A549 (cell line): ENCODE data around the gene ANKRD33B. TPM values are rescaled to one million over a fixed set of nuclear protein-coding genes. Genes with fewer than 3 reads are reported as not detected.

Experiments
- ATAC-seq, 2 experiments: fragments of 200-7000 bp in 1 of 2; fragments of >200 bp in 1 of 2; cut with Nextera tagmentation in 1 of 2; cut with Tn5 transposase in 1 of 2; 3 replicates each; pipeline versions ENCODE4 v1.8.0 to v1.9.1; 2018 to 2020; ENCODE audit warnings: mild to moderate bottlenecking in 1 of 2, moderate library complexity in 1 of 2
- CTCF ChIA-PET: fragments of 300-600 bp; sonication (Branson Sonifier 250); formaldehyde crosslinking; extraction: SDS; loops from one replicate; lab custom pipeline; 2021; ENCODE audit warnings: antibody characterized with exemption, inconsistent platforms; lab: Yijun Ruan, JAX
- POLR2A ChIA-PET: fragments of 350-600 bp; formaldehyde crosslinking; extraction: SDS; loops from one replicate; lab custom pipeline; 2021; ENCODE audit warnings: antibody characterized with exemption, inconsistent platforms; lab: Yijun Ruan, JAX
- DNase-seq, 2 experiments: peaks; one replicate each; pipeline versions ENCODE4 v3.0.0 to v3.0.0-alpha.2; 2011 to 2016; ENCODE audit warnings: low read depth in 1 of 2, low spot score in 1 of 2
- FAIRE-seq: peaks from 2 replicates; lab custom pipeline; 2011; peaks lifted over from hg19 to GRCh38; lab: Jason Lieb, UNC
- H3K27ac ChIP-seq, 2 experiments: fragments of >200 bp; sonication (Bioruptor Twin); formaldehyde crosslinking; 3 replicates each; pipeline ENCODE4 v1.5.1; 2016 to 2017
- H3K4me1 ChIP-seq: fragments of >200 bp; sonication (Bioruptor Twin); formaldehyde crosslinking; 3 replicates; pipeline ENCODE4 v1.6.1; 2016
- H3K4me2 ChIP-seq: fragments of >200 bp; sonication (Bioruptor Twin); formaldehyde crosslinking; 3 replicates; pipeline ENCODE4 v1.6.1; 2016
- H3K4me3 ChIP-seq: fragments of >200 bp; sonication (Bioruptor Twin); formaldehyde crosslinking; 3 replicates; pipeline ENCODE4 v1.5.1; 2016
- H3K9me3 ChIP-seq: fragments of >200 bp; sonication (Bioruptor Twin); formaldehyde crosslinking; 3 replicates; pipeline ENCODE4 v1.6.1; 2016
- ESRRA ChIP-seq: fragments of 150-350 bp; IDR thresholded peaks from 2 replicates; pipeline ENCODE4 v1.6.1; 2014; ENCODE audit warnings: mild to moderate bottlenecking, low read length, borderline replicate concordance
- FOSL2 ChIP-seq, 2 experiments: fragments of 450-650 bp in 1 of 2; fragments of >200 bp in 1 of 2; sonication (Bioruptor Twin) in 1 of 2; formaldehyde crosslinking; IDR thresholded peaks; 2 replicates each; pipeline versions ENCODE4 v1.5.0 to v1.6.1; 2016 to 2020; ENCODE audit warnings: mild to moderate bottlenecking in 1 of 2, moderate library complexity in 1 of 2
- FOXS1 ChIP-seq: fragments of 250-450 bp; sonication (Bioruptor Pico); IDR thresholded peaks from 2 replicates; pipeline ENCODE4 v1.5.0; 2020; ENCODE audit warnings: mild to moderate bottlenecking, moderate library complexity
- GATA3 ChIP-seq: IDR thresholded peaks from 2 replicates; pipeline ENCODE4 v1.6.1; 2012; ENCODE audit warnings: borderline replicate concordance
- HDAC2 ChIP-seq: fragments of 200-600 bp; sonication (generic); IDR thresholded peaks from 2 replicates; pipeline ENCODE4 v1.6.1; 2016
- HOXA7 ChIP-seq: fragments of 250-450 bp; sonication (Bioruptor Pico); IDR thresholded peaks from 2 replicates; pipeline ENCODE4 v1.5.0; 2020; ENCODE audit warnings: mild to moderate bottlenecking, moderate library complexity
- HOXB13 ChIP-seq: fragments of 250-450 bp; sonication (Bioruptor Pico); IDR thresholded peaks from 2 replicates; pipeline ENCODE4 v1.5.0; 2020; ENCODE audit warnings: low read depth, mild to moderate bottlenecking, moderate library complexity
- HOXB5 ChIP-seq: fragments of 250-450 bp; sonication (Bioruptor Pico); IDR thresholded peaks from 2 replicates; pipeline ENCODE4 v1.5.0; 2020; ENCODE audit warnings: mild to moderate bottlenecking, moderate library complexity
- JUNB ChIP-seq: fragments of >200 bp; sonication (Bioruptor Twin); formaldehyde crosslinking; IDR thresholded peaks from 2 replicates; pipeline ENCODE4 v1.6.1; 2016
- KDM1A ChIP-seq: fragments of 200-600 bp; sonication (generic); IDR thresholded peaks from 2 replicates; pipeline ENCODE4 v1.6.1; 2016; ENCODE audit warnings: low read depth, mild to moderate bottlenecking
- MAFK ChIP-seq: fragments of 450-650 bp; IDR thresholded peaks from 2 replicates; pipeline ENCODE4 v1.6.1; 2014; ENCODE audit not compliant: partially characterized antibody
- RARB ChIP-seq: fragments of 250-450 bp; sonication (Bioruptor Pico); IDR thresholded peaks from 2 replicates; pipeline ENCODE4 v1.8.0; 2021; ENCODE audit warnings: mild to moderate bottlenecking, moderate library complexity
- TFCP2L1 ChIP-seq: fragments of 250-450 bp; sonication (Bioruptor Pico); IDR thresholded peaks from 2 replicates; pipeline ENCODE4 v1.5.0; 2021; ENCODE audit warnings: mild to moderate bottlenecking
- ZC3H11A ChIP-seq: fragments of 450-650 bp; IDR thresholded peaks from 2 replicates; pipeline ENCODE4 v1.6.1; 2014; ENCODE audit warnings: antibody characterized with exemption, mild to moderate bottlenecking
- ZFP36 ChIP-seq: fragments of 450-650 bp; IDR thresholded peaks from 2 replicates; pipeline ENCODE4 v1.6.1; 2014; ENCODE audit warnings: borderline replicate concordance; ENCODE audit not compliant: partially characterized antibody
- ZSCAN20 ChIP-seq: fragments of 250-450 bp; sonication (Bioruptor Pico); IDR thresholded peaks from 2 replicates; pipeline ENCODE4 v1.8.0; 2022; ENCODE audit warnings: mild to moderate bottlenecking, moderate library complexity
- WGBS: methylation state at CpG from one replicate; pipeline ENCODE4 v1.1.6; 2017; ENCODE audit errors: missing lambda C conversion rate; 5-methylcytosine and 5-hydroxymethylcytosine counted together
- polyA plus RNA-seq, 4 experiments: library from polyadenylated mRNA; depleted of rRNA in 3 of 4; stranded (reverse); fragments of >200 nt; fragmentation: RNase III in 1 of 4; extraction: RNeasy Plus Mini Kit Qiagen cat#74134 plus additional on column Dnase treatment in 1 of 4; gene quantifications; 2 replicates in 3 of 4; 3 replicates in 1 of 4; pipeline ENCODE4 v1.2.3, GENCODE V29; 2011 to 2017
- TF ChIP-seq, protein P1 (sequence below): fragments of 150-350 bp; IDR thresholded peaks from 2 replicates; pipeline ENCODE4 v1.6.1; 2014; ENCODE audit warnings: low read depth, mild to moderate bottlenecking, low read length
- TF ChIP-seq, protein P2 (sequence below): fragments of 200-600 bp; sonication (generic); IDR thresholded peaks from 2 replicates; pipeline ENCODE4 v1.6.1; 2016; ENCODE audit warnings: antibody characterized with exemption, mild to moderate bottlenecking, moderate library complexity
- TF ChIP-seq, protein P3 (sequence below): IDR thresholded peaks from 2 replicates; pipeline ENCODE4 v1.6.1; 2012
- TF ChIP-seq, protein P4 (sequence below): fragments of >200 bp; sonication (Bioruptor Twin); formaldehyde crosslinking; IDR thresholded peaks from 3 replicates; pipeline ENCODE4 v1.5.1; 2016
- TF ChIP-seq, protein P5 (sequence below): fragments of 250-450 bp; sonication (Bioruptor Pico); IDR thresholded peaks from 2 replicates; pipeline ENCODE4 v1.5.0; 2020; ENCODE audit warnings: low read depth, mild to moderate bottlenecking, moderate library complexity

ANKRD33B gene
- polyA plus RNA-seq, 2 of the 4 experiments (the other 2 are of a cell fraction) = 4.0 to 6.9 TPM

DNA sequence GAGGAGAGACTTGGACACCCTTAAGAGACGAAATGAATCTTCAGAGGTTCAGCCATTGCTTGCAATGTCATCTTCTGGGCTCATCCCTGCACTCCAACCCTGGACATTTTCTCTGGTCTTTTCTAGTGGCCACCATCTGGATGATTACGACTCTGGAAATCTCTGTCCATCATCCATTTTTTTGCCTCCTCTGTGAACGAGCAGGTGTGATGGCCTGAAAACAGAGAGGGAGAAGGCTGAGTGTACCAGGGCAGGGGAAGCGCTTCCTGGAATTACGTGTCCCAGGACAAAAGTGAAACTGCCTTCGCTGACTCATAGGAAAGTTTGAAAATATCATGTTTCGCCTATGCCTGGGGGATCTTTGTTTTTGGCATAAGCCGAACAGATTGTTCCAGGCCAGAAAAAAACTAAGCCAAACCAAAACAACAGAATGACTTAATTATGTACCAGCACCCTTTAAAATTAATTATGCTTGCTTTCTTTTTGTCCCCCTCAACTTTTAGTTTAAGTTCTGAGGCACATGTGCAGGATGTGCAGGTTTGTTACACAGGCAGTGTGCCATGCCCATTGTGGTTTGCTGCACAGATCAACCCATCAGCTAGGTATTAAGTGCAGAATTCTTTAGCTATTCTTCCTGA, 31.9 kb downstream of the ANKRD33B start:
- peaks cover 66% of the 10 kb centered on the region for H3K4me1 ChIP-seq
- CTCF ChIA-PET = interaction anchor here (1.2 to 2.3 kb wide), 2 partner anchors 32 to 143 kb away, joined by 3 to 7 read pairs; no protein-coding TSS in a partner anchor

DNA sequence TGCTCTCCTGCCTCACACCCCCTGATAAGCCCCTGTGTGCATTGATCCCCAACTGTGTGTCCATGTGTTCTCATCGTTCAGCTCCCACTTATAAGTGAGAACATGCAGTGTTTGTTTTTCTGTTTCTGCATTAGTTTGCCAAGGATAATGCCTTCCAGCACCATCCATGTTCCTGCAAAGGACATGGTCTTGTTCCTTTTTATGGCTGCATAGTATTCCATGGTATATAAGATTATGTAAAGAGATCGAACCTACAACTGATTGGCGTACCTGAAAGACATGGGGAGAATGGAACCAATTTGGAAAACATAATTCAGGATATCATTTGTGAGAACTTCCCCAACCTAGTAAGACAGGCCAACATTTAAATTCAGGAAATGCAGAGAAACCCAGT, 32.4 kb downstream of the ANKRD33B start:
- ChIA-PET POLR2A (no interaction called here), CTCF (interaction anchor here (1.2 kb wide), 1 partner anchor 31 kb away, joined by 3 read pairs; no protein-coding TSS in a partner anchor)
- DNase-seq (no peak), FAIRE-seq (no peak), ATAC-seq (no peak)
- Histone ChIP-seq H3K4me2 (peak overlapping the region; percentile 98), H3K9me3 (no peaks in the 10 kb centered on the region), H3K4me3 (peak overlapping the region; percentile 19; the same call in 1 of the 3 replicates), H3K27ac (peak overlapping the region; percentile 84 to 86), H3K4me1 (peaks cover 66% of the 10 kb centered on the region)
- TF ChIP-seq, protein P1, sequence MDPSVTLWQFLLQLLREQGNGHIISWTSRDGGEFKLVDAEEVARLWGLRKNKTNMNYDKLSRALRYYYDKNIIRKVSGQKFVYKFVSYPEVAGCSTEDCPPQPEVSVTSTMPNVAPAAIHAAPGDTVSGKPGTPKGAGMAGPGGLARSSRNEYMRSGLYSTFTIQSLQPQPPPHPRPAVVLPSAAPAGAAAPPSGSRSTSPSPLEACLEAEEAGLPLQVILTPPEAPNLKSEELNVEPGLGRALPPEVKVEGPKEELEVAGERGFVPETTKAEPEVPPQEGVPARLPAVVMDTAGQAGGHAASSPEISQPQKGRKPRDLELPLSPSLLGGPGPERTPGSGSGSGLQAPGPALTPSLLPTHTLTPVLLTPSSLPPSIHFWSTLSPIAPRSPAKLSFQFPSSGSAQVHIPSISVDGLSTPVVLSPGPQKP = no peak
- TF ChIP-seq ZC3H11A (no peak), FOSL2 (IDR thresholded peaks at IDR 0.05) (no peak), FOSL2 (CRISPR knock-in tag; IDR thresholded peaks at IDR 0.05) (no peak), KDM1A (peak; percentile 89), HDAC2 (peak; percentile 85)
- TF ChIP-seq, protein P2, sequence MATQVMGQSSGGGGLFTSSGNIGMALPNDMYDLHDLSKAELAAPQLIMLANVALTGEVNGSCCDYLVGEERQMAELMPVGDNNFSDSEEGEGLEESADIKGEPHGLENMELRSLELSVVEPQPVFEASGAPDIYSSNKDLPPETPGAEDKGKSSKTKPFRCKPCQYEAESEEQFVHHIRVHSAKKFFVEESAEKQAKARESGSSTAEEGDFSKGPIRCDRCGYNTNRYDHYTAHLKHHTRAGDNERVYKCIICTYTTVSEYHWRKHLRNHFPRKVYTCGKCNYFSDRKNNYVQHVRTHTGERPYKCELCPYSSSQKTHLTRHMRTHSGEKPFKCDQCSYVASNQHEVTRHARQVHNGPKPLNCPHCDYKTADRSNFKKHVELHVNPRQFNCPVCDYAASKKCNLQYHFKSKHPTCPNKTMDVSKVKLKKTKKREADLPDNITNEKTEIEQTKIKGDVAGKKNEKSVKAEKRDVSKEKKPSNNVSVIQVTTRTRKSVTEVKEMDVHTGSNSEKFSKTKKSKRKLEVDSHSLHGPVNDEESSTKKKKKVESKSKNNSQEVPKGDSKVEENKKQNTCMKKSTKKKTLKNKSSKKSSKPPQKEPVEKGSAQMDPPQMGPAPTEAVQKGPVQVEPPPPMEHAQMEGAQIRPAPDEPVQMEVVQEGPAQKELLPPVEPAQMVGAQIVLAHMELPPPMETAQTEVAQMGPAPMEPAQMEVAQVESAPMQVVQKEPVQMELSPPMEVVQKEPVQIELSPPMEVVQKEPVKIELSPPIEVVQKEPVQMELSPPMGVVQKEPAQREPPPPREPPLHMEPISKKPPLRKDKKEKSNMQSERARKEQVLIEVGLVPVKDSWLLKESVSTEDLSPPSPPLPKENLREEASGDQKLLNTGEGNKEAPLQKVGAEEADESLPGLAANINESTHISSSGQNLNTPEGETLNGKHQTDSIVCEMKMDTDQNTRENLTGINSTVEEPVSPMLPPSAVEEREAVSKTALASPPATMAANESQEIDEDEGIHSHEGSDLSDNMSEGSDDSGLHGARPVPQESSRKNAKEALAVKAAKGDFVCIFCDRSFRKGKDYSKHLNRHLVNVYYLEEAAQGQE = no peak
- 88% methylated on average over 3 of the region's 3 CpGs for WGBS

More for the DNA sequence above, 31.9 kb downstream of the ANKRD33B start:
- Histone ChIP-seq H3K4me2 (peak overlapping the region; percentile 98), H3K9me3 (no peaks in the 10 kb centered on the region), H3K4me3 (peak overlapping the region; percentile 19; the same call in 1 of the 3 replicates), H3K27ac (peak overlapping the region; percentile 84 to 86)
- ATAC-seq (peak; percentile 85 to 94), FAIRE-seq (no peak), DNase-seq (peak; percentile 79 to 92)
- POLR2A ChIA-PET = no interaction called here
- WGBS = 4% methylated on average over 8 of the region's 8 CpGs
- TF ChIP-seq GATA3 (peak; percentile 48; the same call in 1 of the 2 replicates), MAFK (peak; percentile 32), RARB (CRISPR knock-in tag) (no peak), FOSL2 (IDR thresholded peaks at IDR 0.05) (peak; percentile 55), FOSL2 (CRISPR knock-in tag; IDR thresholded peaks at IDR 0.05) (peak; percentile 87), ESRRA (no peak), JUNB (peak; percentile 48)
- TF ChIP-seq, protein P3, sequence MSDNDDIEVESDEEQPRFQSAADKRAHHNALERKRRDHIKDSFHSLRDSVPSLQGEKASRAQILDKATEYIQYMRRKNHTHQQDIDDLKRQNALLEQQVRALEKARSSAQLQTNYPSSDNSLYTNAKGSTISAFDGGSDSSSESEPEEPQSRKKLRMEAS = peak; percentile 52; the same call in 1 of the 2 replicates
- TF ChIP-seq, all 56 proteins: peak for 5

DNA sequence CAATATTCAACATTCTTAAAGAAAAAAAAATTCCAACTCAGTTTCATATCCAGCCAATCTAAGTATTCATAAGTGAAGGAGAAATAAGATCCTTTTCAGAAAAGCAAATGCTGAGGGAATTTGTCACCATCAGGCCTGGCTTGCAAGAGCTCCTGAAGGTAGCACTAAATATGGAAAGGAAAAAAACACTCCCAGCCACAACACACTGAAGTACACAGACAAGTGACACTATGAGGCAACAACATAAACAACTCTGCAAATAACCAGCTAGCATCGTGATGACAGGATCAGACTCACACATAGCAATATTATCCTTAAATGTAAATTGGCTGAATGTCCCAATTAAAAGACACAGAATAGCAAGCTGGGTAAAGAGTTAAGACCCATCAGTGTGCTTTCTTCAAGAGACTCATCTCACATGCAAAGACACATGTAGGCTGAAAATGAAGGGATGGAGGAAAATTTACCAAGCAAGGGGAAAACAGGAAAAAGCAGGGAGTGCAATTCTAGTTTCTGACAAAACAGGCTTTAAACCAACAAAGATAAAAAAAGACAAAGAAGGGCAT, 33.1 kb downstream of the ANKRD33B start:
- Histone ChIP-seq H3K4me3 (no peak overlapping the region), H3K9me3 (no peaks in the 10 kb centered on the region), H3K4me2 (no peak overlapping the region), H3K27ac (peak overlapping the region in 1 of 2 experiments; percentile 84; a peak in 1 of 6 replicates), H3K4me1 (peaks cover 66% of the 10 kb centered on the region)
- POLR2A ChIA-PET = no interaction called here
- DNase-seq (no peak), ATAC-seq (no peak), FAIRE-seq (no peak)
- 65% methylated on average over 1 of the region's 1 CpG for WGBS
- CTCF ChIA-PET = interaction anchor here (1.2 kb wide), 2 partner anchors 14 to 31 kb away, joined by 3 read pairs; no protein-coding TSS in a partner anchor
- TF ChIP-seq HOXB13 (no peak), ZSCAN20 (CRISPR knock-in tag) (no peak), HOXB5 (CRISPR knock-in tag) (no peak), TFCP2L1 (CRISPR knock-in tag) (no peak), FOXS1 (CRISPR knock-in tag) (no peak), ZC3H11A (no peak), FOSL2 (IDR thresholded peaks at IDR 0.05) (no peak), FOSL2 (CRISPR knock-in tag; IDR thresholded peaks at IDR 0.05) (no peak), ZFP36 (no peak), HOXA7 (CRISPR knock-in tag) (no peak)
- TF ChIP-seq, protein P4, sequence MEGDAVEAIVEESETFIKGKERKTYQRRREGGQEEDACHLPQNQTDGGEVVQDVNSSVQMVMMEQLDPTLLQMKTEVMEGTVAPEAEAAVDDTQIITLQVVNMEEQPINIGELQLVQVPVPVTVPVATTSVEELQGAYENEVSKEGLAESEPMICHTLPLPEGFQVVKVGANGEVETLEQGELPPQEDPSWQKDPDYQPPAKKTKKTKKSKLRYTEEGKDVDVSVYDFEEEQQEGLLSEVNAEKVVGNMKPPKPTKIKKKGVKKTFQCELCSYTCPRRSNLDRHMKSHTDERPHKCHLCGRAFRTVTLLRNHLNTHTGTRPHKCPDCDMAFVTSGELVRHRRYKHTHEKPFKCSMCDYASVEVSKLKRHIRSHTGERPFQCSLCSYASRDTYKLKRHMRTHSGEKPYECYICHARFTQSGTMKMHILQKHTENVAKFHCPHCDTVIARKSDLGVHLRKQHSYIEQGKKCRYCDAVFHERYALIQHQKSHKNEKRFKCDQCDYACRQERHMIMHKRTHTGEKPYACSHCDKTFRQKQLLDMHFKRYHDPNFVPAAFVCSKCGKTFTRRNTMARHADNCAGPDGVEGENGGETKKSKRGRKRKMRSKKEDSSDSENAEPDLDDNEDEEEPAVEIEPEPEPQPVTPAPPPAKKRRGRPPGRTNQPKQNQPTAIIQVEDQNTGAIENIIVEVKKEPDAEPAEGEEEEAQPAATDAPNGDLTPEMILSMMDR = no peak
- TF ChIP-seq, protein P5, sequence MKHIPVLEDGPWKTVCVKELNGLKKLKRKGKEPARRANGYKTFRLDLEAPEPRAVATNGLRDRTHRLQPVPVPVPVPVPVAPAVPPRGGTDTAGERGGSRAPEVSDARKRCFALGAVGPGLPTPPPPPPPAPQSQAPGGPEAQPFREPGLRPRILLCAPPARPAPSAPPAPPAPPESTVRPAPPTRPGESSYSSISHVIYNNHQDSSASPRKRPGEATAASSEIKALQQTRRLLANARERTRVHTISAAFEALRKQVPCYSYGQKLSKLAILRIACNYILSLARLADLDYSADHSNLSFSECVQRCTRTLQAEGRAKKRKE = no peak
